Vagina (tissue), 2 donors: ENCODE data around the gene PTPN14.

Source experiments
- CTCF ChIP-seq, 3 experiments: fragments of 450-650 bp in 2 of 3; fragments of 200-600 bp in 1 of 3; sonication (generic) in 1 of 3; IDR thresholded peaks; one replicate each; pipeline ENCODE4 v1.5.1; 2017 to 2019; ENCODE audit warnings: antibody characterized with exemption in 3 of 3, mild to moderate bottlenecking in 2 of 3, moderate library complexity in 2 of 3
- POLR2A ChIP-seq, 2 donors: fragments of 450-650 bp; IDR thresholded peaks; one replicate each; pipeline ENCODE4 v1.6.1; 2017; ENCODE audit warnings: antibody characterized with exemption in 2 of 2, mild to moderate bottlenecking in 2 of 2, moderate library complexity in 2 of 2

- TF ChIP-seq CTCF (IDR thresholded peaks at IDR 0.05) (no peak), POLR2A (IDR thresholded peaks at IDR 0.05) (no peak)
Measured at GRCh38 chr1:214397497-214397896, 153.9 kb downstream of the PTPN14 start.
